H9 (cell line): ENCODE data around the gene STOM. TPM values are rescaled to one million over a fixed set of nuclear protein-coding genes. Genes with fewer than 3 reads are reported as not detected.

Experiments used
- DNase-seq: peaks from one replicate; pipeline ENCODE4 v3.0.0-alpha.2; 2017
- H2AFZ ChIP-seq: one replicate; pipeline ENCODE4 v1.6.1; 2013; ENCODE audit warnings: mild to moderate bottlenecking, low read length, control low read depth, moderate library complexity
- H2AK5ac ChIP-seq: 2 replicates; pipeline ENCODE4 v1.6.1; 2013; ENCODE audit warnings: low read length, control low read depth, mixed read lengths; ENCODE audit not compliant: insufficient read length
- H2BK120ac ChIP-seq: one replicate; pipeline ENCODE4 v1.6.1; 2013; ENCODE audit warnings: low read depth, mild to moderate bottlenecking, low read length, control low read depth, inconsistent platforms; ENCODE audit not compliant: poor library complexity, severe bottlenecking
- H2BK12ac ChIP-seq: 2 replicates; pipeline ENCODE4 v1.6.1; 2013; ENCODE audit warnings: low read length, control low read depth, mixed read lengths, low read depth; ENCODE audit not compliant: insufficient read length
- H2BK15ac ChIP-seq: 2 replicates; pipeline ENCODE4 v1.6.1; 2013; ENCODE audit warnings: low read depth, low read length, control low read depth
- H2BK20ac ChIP-seq: one replicate; pipeline ENCODE4 v1.6.1; 2013; ENCODE audit warnings: low read depth, mild to moderate bottlenecking, low read length, control low read depth, inconsistent platforms; ENCODE audit not compliant: poor library complexity, severe bottlenecking
- H2BK5ac ChIP-seq: 2 replicates; pipeline ENCODE4 v1.6.1; 2013; ENCODE audit warnings: low read length, control low read depth, mixed read lengths; ENCODE audit not compliant: insufficient read length
- H3K14ac ChIP-seq: 2 replicates; pipeline ENCODE4 v1.6.1; 2013; ENCODE audit warnings: low read length, control low read depth; ENCODE audit not compliant: insufficient read depth
- H3K18ac ChIP-seq: 2 replicates; pipeline ENCODE4 v1.6.1; 2013; ENCODE audit warnings: low read depth, mild to moderate bottlenecking, mixed read lengths, low read length, control low read depth; ENCODE audit not compliant: insufficient read length
- H3K23ac ChIP-seq: 2 replicates; pipeline ENCODE4 v1.6.1; 2013; ENCODE audit warnings: low read length, control low read depth, mixed read lengths, low read depth; ENCODE audit not compliant: insufficient read length
- H3K23me2 ChIP-seq: 2 replicates; pipeline ENCODE4 v1.6.1; 2013; ENCODE audit warnings: low read depth, mild to moderate bottlenecking, mixed read lengths, low read length, control low read depth; ENCODE audit not compliant: insufficient read length, poor library complexity, severe bottlenecking
- H3K27ac ChIP-seq: 2 replicates; pipeline ENCODE4 v1.5.1; 2013; ENCODE audit warnings: low read length, control low read depth, mixed read lengths, low read depth; ENCODE audit not compliant: insufficient read length
- H3K27me3 ChIP-seq: 2 replicates; pipeline ENCODE4 v1.6.1; 2013; ENCODE audit warnings: low read length, control low read depth, inconsistent platforms; ENCODE audit not compliant: insufficient read depth
- H3K4ac ChIP-seq: 2 replicates; pipeline ENCODE4 v1.6.1; 2013; ENCODE audit warnings: low read depth, mild to moderate bottlenecking, control low read depth, inconsistent platforms, low read length, moderate library complexity
- H3K4me1 ChIP-seq: 2 replicates; pipeline ENCODE4 v1.6.1; 2013; ENCODE audit warnings: low read length, control low read depth, inconsistent platforms; ENCODE audit not compliant: insufficient read depth
- H3K4me2 ChIP-seq: 2 replicates; pipeline ENCODE4 v1.6.1; 2013; ENCODE audit warnings: low read length, control low read depth, mixed read lengths; ENCODE audit not compliant: insufficient read length, insufficient read depth
- H3K56ac ChIP-seq: 2 replicates; pipeline ENCODE4 v1.6.1; 2013; ENCODE audit warnings: low read depth, mild to moderate bottlenecking, mixed read lengths, low read length, control low read depth; ENCODE audit not compliant: insufficient read length
- H3K79me1 ChIP-seq: 2 replicates; pipeline ENCODE4 v1.6.1; 2013; ENCODE audit warnings: low read depth, mild to moderate bottlenecking, moderate library complexity, low read length, control low read depth, inconsistent platforms; ENCODE audit not compliant: insufficient read depth, poor library complexity, severe bottlenecking
- H3K79me2 ChIP-seq: 2 replicates; pipeline ENCODE4 v1.6.1; 2013; ENCODE audit warnings: low read length, control low read depth, inconsistent platforms; ENCODE audit not compliant: insufficient read depth
- H3K9ac ChIP-seq: 2 replicates; pipeline ENCODE4 v1.6.1; 2013; ENCODE audit warnings: low read length, control low read depth, mixed read lengths; ENCODE audit not compliant: insufficient read length; ENCODE audit errors: extremely low read depth
- H3K9me3 ChIP-seq: one replicate; pipeline ENCODE4 v1.6.1; 2013; ENCODE audit warnings: low read depth, low read length, inconsistent platforms; ENCODE audit not compliant: control insufficient read depth
- H3T11ph ChIP-seq: one replicate; pipeline ENCODE4 v1.6.1; 2013; ENCODE audit warnings: mild to moderate bottlenecking, low read length, control low read depth, inconsistent platforms
- H4K20me1 ChIP-seq: one replicate; pipeline ENCODE4 v1.6.1; 2013; ENCODE audit not compliant: control insufficient read depth, insufficient read length, insufficient read depth
- H4K5ac ChIP-seq: 2 replicates; pipeline ENCODE4 v1.6.1; 2013; ENCODE audit warnings: low read depth, mild to moderate bottlenecking, mixed read lengths, low read length, control low read depth; ENCODE audit not compliant: insufficient read length
- H4K8ac ChIP-seq: replicated peaks from 2 replicates; pipeline ENCODE4 v1.6.1; 2013; ENCODE audit warnings: low read length, control low read depth, mixed read lengths, low read depth; ENCODE audit not compliant: insufficient read length
- H4K91ac ChIP-seq: 2 replicates; pipeline ENCODE4 v1.6.1; 2013; ENCODE audit warnings: low read depth, mild to moderate bottlenecking, moderate library complexity, mixed read lengths, low read length, control low read depth; ENCODE audit not compliant: insufficient read length
- H3K27ac Mint-ChIP-seq, 3 experiments: 2 replicates in 2 of 3; 3 replicates in 1 of 3; pipeline ENCODE4 v1.8.0; 2020 to 2021; ENCODE audit warnings: mixed read lengths in 3 of 3, mild to moderate bottlenecking in 1 of 3, moderate library complexity in 1 of 3
- H3K27me3 Mint-ChIP-seq: 2 replicates; pipeline ENCODE4 v1.8.0; 2021; ENCODE audit warnings: low read depth, mild to moderate bottlenecking, moderate library complexity, mixed read lengths
- H3K36me3 Mint-ChIP-seq, 3 experiments: 2 replicates in 2 of 3; 3 replicates in 1 of 3; pipeline ENCODE4 v1.8.0; 2020 to 2021; ENCODE audit warnings: low read depth in 3 of 3, mixed read lengths in 3 of 3; ENCODE audit not compliant: insufficient read depth in 1 of 3
- H3K4me1 Mint-ChIP-seq, 2 experiments: 2 replicates each; pipeline ENCODE4 v1.8.0; 2020; ENCODE audit warnings: mixed read lengths in 2 of 2
- H3K4me3 Mint-ChIP-seq, 2 experiments: 2 replicates in 1 of 2; 3 replicates in 1 of 2; pipeline ENCODE4 v1.8.0; 2020 to 2021; ENCODE audit warnings: mild to moderate bottlenecking in 2 of 2, mixed read lengths in 2 of 2, moderate library complexity in 1 of 2
- H3K9me3 Mint-ChIP-seq, 2 experiments: 2 replicates in 1 of 2; 3 replicates in 1 of 2; pipeline ENCODE4 v1.8.0; 2020; ENCODE audit warnings: mild to moderate bottlenecking in 2 of 2, mixed read lengths in 2 of 2, moderate library complexity in 1 of 2
- CTCF ChIP-seq: fragments of 200-600 bp; sonication (generic); conservative IDR thresholded peaks from 3 replicates; pipeline ENCODE4 v1.8.0; 2021; ENCODE audit warnings: antibody characterized with exemption, mild to moderate bottlenecking
- WGBS: extraction: QIAGEN DNeasy Blood & Tissue Kit; methylation state at CpG from one replicate; pipeline ENCODE4 v1.1.7; 2013; ENCODE audit warnings: missing lambda C conversion rate, low lambda C conversion rate, mixed read lengths; ENCODE audit not compliant: insufficient read length; ENCODE audit errors: extremely low coverage; 5-methylcytosine and 5-hydroxymethylcytosine counted together
- total RNA-seq: library from RNA; stranded (reverse); gene quantifications from 2 replicates; pipeline ENCODE4 v1.2.1, GENCODE V29; 2021

The STOM gene
- total RNA-seq, 1 experiment from 2014 or later: 15.3 TPM

GRCh38 chr9:121309171-121309570 lies 60.9 kb downstream of the STOM start:
- no peak overlapping the region for H4K91ac ChIP-seq
- H3K79me1 ChIP-seq: no peaks in the 10 kb centered on the region
- no peak overlapping the region for H3K23ac ChIP-seq
- H2BK120ac ChIP-seq: no peak overlapping the region
- H2BK12ac ChIP-seq: no peak overlapping the region
- H3K27me3 ChIP-seq: no peaks in the 10 kb centered on the region
- no peak overlapping the region for H3K9ac ChIP-seq
- H3K9me3 Mint-ChIP-seq: no peaks in the 10 kb centered on the region
- no peak overlapping the region for H4K5ac ChIP-seq
- no peak overlapping the region for H3K4me2 ChIP-seq
- WGBS: no CpG with 5 or more reads among the region's 6 CpGs
- H3K18ac ChIP-seq: no peak overlapping the region
- no peaks in the 10 kb centered on the region for H3K4me1 ChIP-seq
- DNase-seq: no peak
- H2BK5ac ChIP-seq: no peak overlapping the region
- H3K56ac ChIP-seq: no peak overlapping the region
- no peak overlapping the region for H3K27ac Mint-ChIP-seq
- peaks cover 2 to 5% (median 3%) of the 10 kb centered on the region in 3 experiments; a peak in 3 of 7 replicates for H3K36me3 Mint-ChIP-seq
- peaks cover 49% of the 10 kb centered on the region for H3K27me3 Mint-ChIP-seq
- H4K8ac ChIP-seq: no peak overlapping the region
- no peak overlapping the region for H2AFZ ChIP-seq
- H4K20me1 ChIP-seq: no peaks in the 10 kb centered on the region
- H2BK20ac ChIP-seq: no peak overlapping the region
- H3K4me1 Mint-ChIP-seq: peaks cover 2 to 10% of the 10 kb centered on the region in 2 experiments; a peak in 2 of 4 replicates
- no peak overlapping the region for H3K14ac ChIP-seq
- no peak overlapping the region for H3K27ac ChIP-seq
- no peak overlapping the region for H2BK15ac ChIP-seq
- H3K79me2 ChIP-seq: no peaks in the 10 kb centered on the region
- no peak overlapping the region for H3K4ac ChIP-seq
- H2AK5ac ChIP-seq: no peak overlapping the region
- no peak overlapping the region for H3K4me3 Mint-ChIP-seq
- no peak overlapping the region for H3T11ph ChIP-seq
- no peaks in the 10 kb centered on the region for H3K9me3 ChIP-seq
- no peak for TF ChIP-seq CTCF
- no peaks in the 10 kb centered on the region for H3K23me2 ChIP-seq
